Effector memory CD8-positive, alpha-beta T cell (primary cell): ENCODE measurements around the gene TRAF3IP1.

ENCODE experiments used
- ATAC-seq: fragments of 150-1000 bp; cut with Tn5 transposase; replicated peaks from 2 replicates; pipeline ENCODE4 v1.10.0; 2021; ENCODE audit warnings: mild to moderate bottlenecking, moderate library complexity
- DNase-seq, 3 experiments: peaks; one replicate each; pipeline ENCODE4 v3.0.0; 2021
- H3K27ac Mint-ChIP-seq, 2 donors: one replicate each; pipeline ENCODE4 v1.8.0; 2022; ENCODE audit warnings: mild to moderate bottlenecking in 2 of 2, mixed read lengths in 2 of 2, moderate library complexity in 2 of 2
- H3K27me3 Mint-ChIP-seq, 2 donors: one replicate each; pipeline ENCODE4 v1.8.0; 2022; ENCODE audit warnings: mixed read lengths in 2 of 2
- H3K36me3 Mint-ChIP-seq: one replicate; pipeline ENCODE4 v1.8.0; 2022; ENCODE audit warnings: mild to moderate bottlenecking, moderate library complexity, mixed read lengths; ENCODE audit not compliant: insufficient read depth
- H3K4me1 Mint-ChIP-seq, 2 donors: one replicate each; pipeline ENCODE4 v1.8.0; 2022; ENCODE audit warnings: low read depth in 2 of 2, mixed read lengths in 2 of 2
- H3K4me3 Mint-ChIP-seq, 2 donors: one replicate each; pipeline ENCODE4 v1.8.0; 2022; ENCODE audit warnings: mild to moderate bottlenecking in 2 of 2, mixed read lengths in 2 of 2, moderate library complexity in 2 of 2
- H3K9me3 Mint-ChIP-seq, 2 donors: one replicate each; pipeline ENCODE4 v1.8.0; 2022; ENCODE audit warnings: mixed read lengths in 2 of 2

The TRAF3IP1 gene

GRCh38 chr2:238282861-238283738 lies 37.2 kb upstream of the TRAF3IP1 start:
- DNase-seq (no peak), ATAC-seq (no peak)
- Mint-ChIP-seq H3K4me1 (peaks cover 25 to 30% of the 10 kb centered on the region in 2 donors), H3K9me3 (no peaks in the 10 kb centered on the region), H3K4me3 (no peak overlapping the region), H3K36me3 (peaks cover 17% of the 10 kb centered on the region), H3K27ac (no peak overlapping the region), H3K27me3 (no peaks in the 10 kb centered on the region)

GRCh38 chr2:238284802-238285515 lies 35.4 kb upstream of the TRAF3IP1 start:
- H3K27me3 Mint-ChIP-seq, result no peaks in the 10 kb centered on the region
- H3K27ac Mint-ChIP-seq, result no peak overlapping the region
- H3K4me3 Mint-ChIP-seq, result no peak overlapping the region
- ATAC-seq (no peak), DNase-seq (no peak)
- H3K4me1 Mint-ChIP-seq, result peaks cover 34 to 37% of the 10 kb centered on the region in 2 donors
- no peaks in the 10 kb centered on the region for H3K9me3 Mint-ChIP-seq
- H3K36me3 Mint-ChIP-seq, result peaks cover 23% of the 10 kb centered on the region

GRCh38 chr2:238285653-238286082 lies 34.6 kb upstream of the TRAF3IP1 start:
- no peak for ATAC-seq
- H3K36me3 Mint-ChIP-seq, result peaks cover 26% of the 10 kb centered on the region
- no peaks in the 10 kb centered on the region for H3K27me3 Mint-ChIP-seq
- no peak overlapping the region for H3K27ac Mint-ChIP-seq
- no peak for DNase-seq
- H3K9me3 Mint-ChIP-seq, result no peaks in the 10 kb centered on the region
- peaks cover 37 to 44% of the 10 kb centered on the region in 2 donors for H3K4me1 Mint-ChIP-seq
- H3K4me3 Mint-ChIP-seq, result no peak overlapping the region

GRCh38 chr2:238286095-238286494 lies 34.2 kb upstream of the TRAF3IP1 start:
- Mint-ChIP-seq H3K9me3 (no peaks in the 10 kb centered on the region), H3K36me3 (peaks cover 24% of the 10 kb centered on the region), H3K4me3 (peak overlapping the region in 1 of 2 donors; percentile 20), H3K27me3 (no peaks in the 10 kb centered on the region), H3K27ac (no peak overlapping the region), H3K4me1 (peaks cover 38 to 45% of the 10 kb centered on the region in 2 donors)
- no peak for DNase-seq
- ATAC-seq, result no peak

- H3K36me3 Mint-ChIP-seq, result peaks cover 22% of the 10 kb centered on the region
- H3K27ac Mint-ChIP-seq, result peak overlapping the region in 1 of 2 donors; percentile 97
- H3K27me3 Mint-ChIP-seq, result no peaks in the 10 kb centered on the region
- peak overlapping the region; percentile 85 to 87 for H3K4me3 Mint-ChIP-seq
- no peaks in the 10 kb centered on the region for H3K9me3 Mint-ChIP-seq
- peaks cover 36 to 45% of the 10 kb centered on the region in 2 donors for H3K4me1 Mint-ChIP-seq
- ATAC-seq, result no peak
- DNase-seq, result no peak
Observed at GRCh38 chr2:238286551-238286950, 33.8 kb upstream of the TRAF3IP1 start.

GRCh38 chr2:238286987-238287736 lies 33.2 kb upstream of the TRAF3IP1 start:
- H3K9me3 Mint-ChIP-seq, result no peaks in the 10 kb centered on the region
- peaks cover 22% of the 10 kb centered on the region for H3K36me3 Mint-ChIP-seq
- H3K27me3 Mint-ChIP-seq, result no peaks in the 10 kb centered on the region
- H3K4me3 Mint-ChIP-seq, result peak overlapping the region; percentile 85 to 87
- ATAC-seq (no peak), DNase-seq (no peak)
- H3K4me1 Mint-ChIP-seq, result peaks cover 30 to 44% of the 10 kb centered on the region in 2 donors
- H3K27ac Mint-ChIP-seq, result peak overlapping the region; percentile 95 to 97

GRCh38 chr2:238287737-238288649 lies 32.3 kb upstream of the TRAF3IP1 start, which contains the start of gene PER2:
Gene PER2, minus strand, starts transcription at chr2:238288610. Its CDS starts 10,674 bp downstream, at chr2:238277936.
- DNase-seq (peak in 2 of 3 experiments; percentile 13 to 20), ATAC-seq (no peak)
- Mint-ChIP-seq H3K36me3 (peaks cover 22% of the 10 kb centered on the region), H3K27me3 (no peaks in the 10 kb centered on the region), H3K27ac (peak within 1 kb of the TSS; percentile 95 to 97), H3K4me3 (peak within 1 kb of the TSS; percentile 85 to 87), H3K4me1 (peaks cover 26 to 39% of the 10 kb centered on the region in 2 donors), H3K9me3 (no peaks in the 10 kb centered on the region)

GRCh38 chr2:238288650-238289573 lies 31.4 kb upstream of the TRAF3IP1 start:
- ATAC-seq (peak; percentile 78), DNase-seq (peak; percentile 97)
- Mint-ChIP-seq H3K4me3 (peak overlapping the region; percentile 85 to 87), H3K36me3 (peaks cover 22% of the 10 kb centered on the region), H3K27me3 (no peaks in the 10 kb centered on the region), H3K4me1 (peaks cover 26 to 32% of the 10 kb centered on the region in 2 donors), H3K9me3 (no peaks in the 10 kb centered on the region), H3K27ac (peak overlapping the region; percentile 95 to 97)

- DNase-seq (peak in 2 of 3 experiments; percentile 7), ATAC-seq (no peak)
- H3K4me1 Mint-ChIP-seq, result peaks cover 26 to 31% of the 10 kb centered on the region in 2 donors
- no peaks in the 10 kb centered on the region for H3K9me3 Mint-ChIP-seq
- H3K27me3 Mint-ChIP-seq, result peaks cover 0 to 6% of the 10 kb centered on the region in 2 donors
- peak overlapping the region; percentile 85 to 87 for H3K4me3 Mint-ChIP-seq
- peak overlapping the region; percentile 95 to 97 for H3K27ac Mint-ChIP-seq
- peaks cover 22% of the 10 kb centered on the region for H3K36me3 Mint-ChIP-seq
Observed at GRCh38 chr2:238289574-238289973, 30.7 kb upstream of the TRAF3IP1 start.

GRCh38 chr2:238290091-238290509 lies 30.2 kb upstream of the TRAF3IP1 start:
- peak; percentile 14 for ATAC-seq
- H3K27ac Mint-ChIP-seq, result peak overlapping the region; percentile 95 to 97
- H3K27me3 Mint-ChIP-seq, result peaks cover 3 to 11% of the 10 kb centered on the region in 2 donors
- H3K36me3 Mint-ChIP-seq, result peaks cover 22% of the 10 kb centered on the region
- peak; percentile 49 to 64 (median 60) for DNase-seq
- peaks cover 26 to 31% of the 10 kb centered on the region in 2 donors for H3K4me1 Mint-ChIP-seq
- no peaks in the 10 kb centered on the region for H3K9me3 Mint-ChIP-seq
- peak overlapping the region; percentile 85 to 87 for H3K4me3 Mint-ChIP-seq

GRCh38 chr2:238290715-238291549 lies 29.4 kb upstream of the TRAF3IP1 start:
- H3K9me3 Mint-ChIP-seq, result no peaks in the 10 kb centered on the region
- H3K4me3 Mint-ChIP-seq, result peak overlapping the region in 1 of 2 donors; percentile 87
- DNase-seq, result no peak
- H3K27ac Mint-ChIP-seq, result peak overlapping the region; percentile 95 to 97
- H3K4me1 Mint-ChIP-seq, result peaks cover 26 to 31% of the 10 kb centered on the region in 2 donors
- H3K36me3 Mint-ChIP-seq, result peaks cover 22% of the 10 kb centered on the region
- peaks cover 7 to 17% of the 10 kb centered on the region in 2 donors for H3K27me3 Mint-ChIP-seq
- ATAC-seq, result no peak
